22Rv1 (cell line): Measurements from ENCODE around the gene CAPN1.

Source experiments
- H3K27ac ChIP-seq: fragments of 450-650 bp; 2 replicates; pipeline ENCODE4 v1.5.1; 2017
- ZFX ChIP-seq: fragments of 450-650 bp; IDR thresholded peaks from 2 replicates; pipeline ENCODE4 v1.6.1; 2017; ENCODE audit warnings: antibody characterized with exemption, borderline replicate concordance
- TF ChIP-seq, protein P1 (sequence below): fragments of 450-650 bp; IDR thresholded peaks from 2 replicates; pipeline ENCODE4 v1.5.1; 2017; ENCODE audit warnings: mild to moderate bottlenecking

CAPN1 gene

DNA sequence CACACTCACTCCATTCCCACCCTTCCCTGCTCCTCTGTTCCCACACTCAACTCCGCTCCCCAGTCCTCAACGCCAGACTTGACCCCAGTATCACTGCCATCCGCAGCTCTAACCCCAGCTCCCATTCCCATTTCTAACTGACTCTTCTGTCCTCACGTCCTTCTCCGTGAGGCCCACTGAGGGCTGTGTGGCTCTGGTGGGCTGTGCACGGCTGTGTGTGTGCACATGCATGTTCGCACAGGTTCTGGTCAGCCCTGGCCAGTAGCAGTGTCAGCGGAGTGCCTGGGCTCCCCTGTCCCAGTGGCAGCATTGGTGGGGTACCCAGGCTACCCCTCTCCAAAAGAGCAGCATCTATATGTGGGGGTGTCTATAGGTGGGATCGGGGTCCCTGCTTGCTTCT lies 5.0 kb downstream of the CAPN1 start:
- TF ChIP-seq, protein P1, sequence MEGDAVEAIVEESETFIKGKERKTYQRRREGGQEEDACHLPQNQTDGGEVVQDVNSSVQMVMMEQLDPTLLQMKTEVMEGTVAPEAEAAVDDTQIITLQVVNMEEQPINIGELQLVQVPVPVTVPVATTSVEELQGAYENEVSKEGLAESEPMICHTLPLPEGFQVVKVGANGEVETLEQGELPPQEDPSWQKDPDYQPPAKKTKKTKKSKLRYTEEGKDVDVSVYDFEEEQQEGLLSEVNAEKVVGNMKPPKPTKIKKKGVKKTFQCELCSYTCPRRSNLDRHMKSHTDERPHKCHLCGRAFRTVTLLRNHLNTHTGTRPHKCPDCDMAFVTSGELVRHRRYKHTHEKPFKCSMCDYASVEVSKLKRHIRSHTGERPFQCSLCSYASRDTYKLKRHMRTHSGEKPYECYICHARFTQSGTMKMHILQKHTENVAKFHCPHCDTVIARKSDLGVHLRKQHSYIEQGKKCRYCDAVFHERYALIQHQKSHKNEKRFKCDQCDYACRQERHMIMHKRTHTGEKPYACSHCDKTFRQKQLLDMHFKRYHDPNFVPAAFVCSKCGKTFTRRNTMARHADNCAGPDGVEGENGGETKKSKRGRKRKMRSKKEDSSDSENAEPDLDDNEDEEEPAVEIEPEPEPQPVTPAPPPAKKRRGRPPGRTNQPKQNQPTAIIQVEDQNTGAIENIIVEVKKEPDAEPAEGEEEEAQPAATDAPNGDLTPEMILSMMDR = no peak
- no peak for TF ChIP-seq ZFX
- H3K27ac ChIP-seq = no peak overlapping the region

DNA sequence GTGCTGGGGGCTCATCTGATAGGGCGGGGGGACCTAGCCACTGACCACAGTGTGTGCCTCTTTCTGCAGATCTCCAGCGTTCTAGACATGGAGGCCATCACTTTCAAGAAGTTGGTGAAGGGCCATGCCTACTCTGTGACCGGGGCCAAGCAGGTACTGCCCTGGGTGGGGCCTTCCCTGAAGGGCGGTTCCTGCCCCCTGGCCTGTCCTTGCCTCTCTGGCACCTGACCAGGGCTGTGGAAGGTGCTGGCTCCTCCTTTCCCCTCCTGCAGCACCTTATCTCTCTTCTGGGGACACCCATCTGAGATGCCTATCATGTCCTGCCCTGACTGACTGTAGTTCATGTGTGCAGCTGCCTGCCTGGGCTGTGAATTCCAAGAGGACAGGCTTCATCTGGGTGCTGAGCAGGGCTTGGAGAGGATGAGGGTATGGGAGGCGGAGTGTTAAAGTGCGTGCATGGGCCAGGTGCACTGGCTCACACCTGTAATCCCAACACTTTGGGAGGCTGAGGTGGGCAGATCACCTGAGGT lies 5.5 kb downstream of the CAPN1 start:
- no peak overlapping the region for H3K27ac ChIP-seq
- TF ChIP-seq ZFX = no peak
- TF ChIP-seq, protein P1 = no peak

DNA sequence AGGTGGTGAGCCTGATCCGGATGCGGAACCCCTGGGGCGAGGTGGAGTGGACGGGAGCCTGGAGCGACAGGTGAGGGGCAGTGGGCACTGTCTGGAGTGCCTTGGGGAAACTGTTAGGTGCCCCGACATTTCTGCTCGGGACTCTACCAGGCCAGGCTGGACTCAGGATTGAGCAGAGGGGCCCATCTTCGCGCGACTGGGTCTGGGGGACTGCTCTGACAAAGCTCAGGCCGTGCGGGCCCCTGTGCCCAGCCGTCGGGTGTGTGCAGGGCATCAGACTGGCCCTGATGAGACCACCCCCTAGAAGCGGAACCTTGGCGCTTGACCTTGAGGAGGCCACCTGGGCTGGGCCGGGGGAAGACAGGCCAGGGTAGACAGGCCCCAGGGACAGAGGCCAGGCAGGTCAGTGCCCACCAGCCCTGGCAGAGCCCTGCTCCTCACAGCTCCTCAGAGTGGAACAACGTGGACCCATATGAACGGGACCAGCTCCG lies 6.3 kb downstream of the CAPN1 start:
- TF ChIP-seq, protein P1 = no peak
- no peak for TF ChIP-seq ZFX
- no peak overlapping the region for H3K27ac ChIP-seq

DNA sequence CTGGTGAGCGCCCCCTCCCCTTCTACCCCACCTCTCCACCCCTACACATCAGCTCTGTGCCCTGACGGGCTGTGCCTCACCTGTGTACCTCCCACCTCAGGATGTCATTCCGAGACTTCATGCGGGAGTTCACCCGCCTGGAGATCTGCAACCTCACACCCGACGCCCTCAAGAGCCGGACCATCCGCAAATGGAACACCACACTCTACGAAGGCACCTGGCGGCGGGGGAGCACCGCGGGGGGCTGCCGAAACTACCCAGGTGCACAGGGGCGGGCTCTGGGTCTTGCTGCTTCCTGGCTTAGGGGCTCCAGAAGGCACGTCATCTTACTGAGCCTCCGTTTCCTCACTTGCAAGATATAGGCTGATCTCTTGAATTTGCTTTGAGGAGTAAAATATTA lies 6.8 kb downstream of the CAPN1 start:
- no peak for TF ChIP-seq ZFX
- TF ChIP-seq, protein P1 = no peak
- no peak overlapping the region for H3K27ac ChIP-seq

DNA sequence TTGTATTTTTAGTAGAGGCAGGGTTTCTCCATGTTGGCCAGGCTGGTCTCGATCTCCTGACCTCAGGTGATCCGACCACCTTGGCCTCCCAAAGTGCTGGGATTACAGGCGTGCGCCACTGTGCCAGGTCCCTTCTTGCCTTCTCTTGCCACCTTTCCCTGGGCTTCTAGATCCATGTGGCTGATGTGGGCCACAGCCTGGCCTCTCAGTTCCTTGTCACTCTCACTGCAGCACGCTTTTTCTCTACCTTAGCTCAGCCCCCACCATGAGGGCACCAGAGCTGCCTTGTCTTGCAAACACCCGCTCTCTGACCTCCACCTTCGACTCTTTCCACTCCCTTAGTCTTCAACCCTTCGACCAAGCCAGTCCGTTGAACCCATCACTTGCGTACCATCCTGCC lies 7.5 kb downstream of the CAPN1 start:
- TF ChIP-seq, protein P1 = no peak
- no peak for TF ChIP-seq ZFX
- no peak overlapping the region for H3K27ac ChIP-seq

DNA sequence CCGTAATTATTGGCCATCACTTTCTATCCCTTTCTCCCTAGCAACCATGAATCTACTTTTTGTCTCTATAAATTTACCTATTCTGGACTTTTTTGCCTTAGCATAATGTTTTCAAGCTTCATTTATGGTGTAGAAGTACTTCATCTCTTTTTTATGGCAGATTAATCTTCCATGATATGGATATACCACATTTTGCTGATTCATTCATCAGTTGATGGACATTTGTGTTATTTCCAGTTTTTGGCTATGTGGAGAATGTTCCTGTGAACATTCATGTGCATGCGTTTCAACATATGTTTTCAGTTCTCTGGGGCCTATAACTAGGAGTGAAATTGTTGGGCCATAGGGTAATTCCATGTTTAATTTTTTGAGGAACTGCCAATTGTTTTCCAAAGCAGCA lies 12.8 kb downstream of the CAPN1 start:
- no peak for TF ChIP-seq ZFX
- TF ChIP-seq, protein P1 = no peak
- no peak overlapping the region for H3K27ac ChIP-seq

DNA sequence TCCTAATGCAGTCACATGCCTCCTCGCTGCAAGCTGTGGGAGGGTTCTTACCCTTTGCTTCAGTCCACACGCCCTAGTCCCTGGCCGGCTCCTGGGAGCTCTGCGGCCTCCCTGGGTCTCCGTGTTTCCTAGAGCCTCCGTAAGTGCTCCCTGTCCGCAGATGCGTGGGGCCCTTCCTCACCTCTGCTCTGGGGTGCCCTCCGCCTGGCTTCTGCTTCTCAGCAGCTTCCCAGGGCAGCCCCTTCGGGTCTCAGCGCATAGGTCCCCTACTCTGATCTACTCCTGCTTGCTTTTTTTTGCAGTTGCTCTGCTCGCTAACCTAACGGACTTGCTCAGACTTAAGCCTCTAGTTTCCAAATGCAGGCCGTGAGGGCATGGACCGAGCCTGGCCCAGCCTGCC lies 22.4 kb downstream of the CAPN1 start:
- TF ChIP-seq, protein P1 = no peak
- TF ChIP-seq ZFX = no peak
- no peak overlapping the region for H3K27ac ChIP-seq
